SU-DHL-6 (cell line): ENCODE results near the gene RHBDF2.
"Not testable (repeated sequence)": the region's sequence is repeated elsewhere in the genome, so short reads cannot be mapped to it uniquely, and the experiment has no call there.

ENCODE experiments used
- H2AFZ ChIP-seq: fragments of 200-600 bp; sonication (generic); 2 replicates; pipeline ENCODE4 v1.6.1; 2014; ENCODE audit warnings: low read depth, mild to moderate bottlenecking, moderate library complexity, mixed read lengths, antibody characterized with exemption, low read length; ENCODE audit not compliant: severe bottlenecking
- H3F3A ChIP-seq: fragments of 200-600 bp; shearing (Covaris generic); 2 replicates; pipeline ENCODE4 v1.6.0; 2016; ENCODE audit warnings: antibody characterized with exemption, mild to moderate bottlenecking; ENCODE audit not compliant: insufficient read depth
- H3K27ac ChIP-seq: fragments of 200-600 bp; sonication (generic); 2 replicates; pipeline ENCODE4 v1.5.1; 2016; ENCODE audit warnings: low read depth, mild to moderate bottlenecking, low read length, moderate library complexity, mixed read lengths
- H3K27me3 ChIP-seq: fragments of 200-600 bp; sonication (generic), shearing (Covaris generic); 2 replicates; pipeline ENCODE4 v1.6.0; 2014; ENCODE audit warnings: mild to moderate bottlenecking, low read length
- H3K36me3 ChIP-seq: fragments of 200-600 bp; sonication (generic); 2 replicates; pipeline ENCODE4 v1.6.1; 2014; ENCODE audit warnings: mild to moderate bottlenecking, low read length, mixed read lengths
- H3K4me2 ChIP-seq: fragments of 300-600, 200-600 bp; shearing (Covaris generic), sonication (generic); 2 replicates; pipeline ENCODE4 v1.6.0; 2014; ENCODE audit warnings: low read length, low read depth, mild to moderate bottlenecking; ENCODE audit not compliant: poor library complexity, severe bottlenecking
- H3K4me3 ChIP-seq: fragments of 200-600 bp; sonication (generic); 2 replicates; pipeline ENCODE4 v1.5.1; 2014; ENCODE audit warnings: antibody characterized with exemption, low read length, mild to moderate bottlenecking, mixed read lengths; ENCODE audit not compliant: insufficient read depth, poor library complexity, severe bottlenecking
- H3K79me2 ChIP-seq: fragments of 200-600 bp; sonication (generic); 2 replicates; pipeline ENCODE4 v1.6.1; 2014; ENCODE audit warnings: mild to moderate bottlenecking, low read length, moderate library complexity; ENCODE audit not compliant: insufficient read depth
- H3K9ac ChIP-seq: fragments of 200-600 bp; sonication (generic); 2 replicates; pipeline ENCODE4 v1.7.0; 2014; ENCODE audit warnings: mild to moderate bottlenecking, low read length
- H3K9me2 ChIP-seq: fragments of 200-600 bp; sonication (generic); replicated peaks from 2 replicates; pipeline ENCODE4 v1.6.1; 2014; ENCODE audit warnings: low read length; ENCODE audit not compliant: insufficient read depth
- H3K9me3 ChIP-seq: fragments of 200-600 bp; sonication (generic); 2 replicates; pipeline ENCODE4 v1.6.1; 2014; ENCODE audit warnings: low read length, mixed read lengths; ENCODE audit not compliant: insufficient read depth
- H4K20me1 ChIP-seq: fragments of 200-600 bp; sonication (generic); 2 replicates; pipeline ENCODE4 v1.6.1; 2014; ENCODE audit warnings: low read depth, mild to moderate bottlenecking, antibody characterized with exemption, low read length, moderate library complexity, mixed read lengths
- CTCF ChIP-seq: fragments of 200-600 bp; sonication (generic); IDR thresholded peaks from one replicate; pipeline ENCODE4 v1.5.1; 2017; ENCODE audit warnings: antibody characterized with exemption, mild to moderate bottlenecking, low read length, moderate library complexity; ENCODE audit not compliant: insufficient read depth, poor library complexity, severe bottlenecking
- EZH2phosphoT487 ChIP-seq: fragments of 200-600 bp; sonication (generic), shearing (Covaris generic); conservative IDR thresholded peaks from 2 replicates; pipeline ENCODE4 v1.6.1; 2018; ENCODE audit warnings: mild to moderate bottlenecking, antibody characterized with exemption, low read length, moderate library complexity, mixed read lengths

RHBDF2 gene

GRCh38 chr17:76524598-76525512, 23.6 kb upstream of the RHBDF2 start:
- H2AFZ ChIP-seq: no peak overlapping the region

DNA sequence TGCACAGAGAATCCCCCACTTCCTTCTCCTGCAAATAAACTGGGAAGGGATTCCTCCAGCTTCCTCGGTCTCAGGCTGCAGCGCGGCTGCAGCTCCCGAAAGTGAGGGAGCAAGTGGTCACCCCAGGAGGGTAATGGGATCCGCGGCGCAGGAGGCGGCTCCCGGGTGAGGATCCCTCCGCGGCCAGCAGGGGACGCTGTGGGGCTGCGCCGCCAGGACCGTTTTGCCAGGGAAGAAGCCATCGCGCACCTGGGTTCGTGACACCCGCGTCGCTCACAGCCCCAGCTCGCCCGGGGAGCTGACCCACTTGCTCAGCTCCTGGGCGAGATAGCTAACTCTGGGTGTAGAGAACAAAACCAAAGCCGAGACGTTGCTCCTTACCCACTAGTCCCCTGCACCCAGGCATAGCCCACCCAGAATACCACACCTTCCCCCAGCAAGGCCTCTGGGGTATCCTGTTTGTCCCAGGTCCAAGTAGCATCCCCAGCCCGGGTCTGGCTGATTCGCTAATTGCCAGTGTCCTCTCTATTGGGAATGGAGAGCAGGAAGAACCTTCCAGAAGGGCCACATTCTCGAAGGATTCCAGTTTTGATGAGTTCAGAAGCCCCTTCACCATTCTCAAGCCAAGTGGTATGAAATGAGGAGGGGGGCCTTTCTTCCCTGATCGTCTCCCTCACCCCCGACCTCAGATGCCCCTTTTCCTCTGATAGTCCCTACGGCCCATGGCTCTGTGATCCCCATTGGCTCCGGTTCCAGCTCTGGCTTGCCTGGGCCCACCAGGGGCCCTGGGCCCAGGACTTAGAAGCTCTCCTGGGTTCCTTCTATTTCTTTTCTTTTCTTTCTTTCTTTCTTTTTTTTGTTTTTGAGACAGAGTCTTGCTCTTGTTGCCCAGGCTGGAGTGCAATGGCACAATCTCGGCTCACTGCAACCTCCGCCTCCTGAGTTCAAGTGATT, 22.1 kb upstream of the RHBDF2 start:
- H2AFZ ChIP-seq: no peak overlapping the region
- H3K4me2 ChIP-seq: no peak overlapping the region

More at GRCh38 chr17:76524598-76525512, 23.6 kb upstream of the RHBDF2 start:
- no peaks in the 10 kb centered on the region for H3K79me2 ChIP-seq
- H3K4me2 ChIP-seq: no peak overlapping the region
- TF ChIP-seq EZH2phosphoT487 (no peak), CTCF (no peak)
- H4K20me1 ChIP-seq: no peaks in the 10 kb centered on the region
- no peaks in the 10 kb centered on the region for H3K9me2 ChIP-seq
- H3K36me3 ChIP-seq: no peaks in the 10 kb centered on the region
- no peaks in the 10 kb centered on the region for H3K27me3 ChIP-seq
- H3K4me3 ChIP-seq: no peak overlapping the region
- H3K27ac ChIP-seq: no peak overlapping the region
- no peak overlapping the region for H3K9ac ChIP-seq
- H3F3A ChIP-seq: no peaks in the 10 kb centered on the region
- no peaks in the 10 kb centered on the region for H3K9me3 ChIP-seq

GRCh38 chr17:76521683-76522082, 20.5 kb upstream of the RHBDF2 start:
- H3K4me3 ChIP-seq, H3K36me3 ChIP-seq, H3K9me3 ChIP-seq, H3K9me2 ChIP-seq, H3K27ac ChIP-seq, H3F3A ChIP-seq, H3K27me3 ChIP-seq, H3K9ac ChIP-seq, H3K4me2 ChIP-seq, H4K20me1 ChIP-seq, H2AFZ ChIP-seq, H3K79me2 ChIP-seq: not testable (repeated sequence)

More for the DNA sequence above, 22.1 kb upstream of the RHBDF2 start:
- Histone ChIP-seq H3K4me3 (no peak overlapping the region), H3K9me2 (no peaks in the 10 kb centered on the region), H3K9ac (no peak overlapping the region), H3K27me3 (no peaks in the 10 kb centered on the region), H3F3A (no peaks in the 10 kb centered on the region), H3K36me3 (no peaks in the 10 kb centered on the region), H3K27ac (no peak overlapping the region), H3K79me2 (no peaks in the 10 kb centered on the region), H3K9me3 (no peaks in the 10 kb centered on the region), H4K20me1 (no peaks in the 10 kb centered on the region)
- TF ChIP-seq CTCF: peak; percentile 84
- no peak for TF ChIP-seq EZH2phosphoT487
